Measurements from ENCODE around the gene AIPL1. TPM values are rescaled to one million over a fixed set of nuclear protein-coding genes. Genes with fewer than 3 reads are reported as not detected.

The AIPL1 gene
- total RNA-seq, 2 donors from 2014 or later = not detected

- ATAC-seq (ENCODE audit: insufficient number of reproducible peaks, low FRiP score, low read depth) (no peak), DNase-seq (ENCODE audit: low spot score) (no peak)
- Histone ChIP-seq H3K9me3 (no peaks in the 10 kb centered on the region), H3K4me1 (ENCODE audit: control insufficient read depth in 1 of 2, low read depth in 2 of 2) (no peaks in the 10 kb centered on the region), H3K36me3 (no peaks in the 10 kb centered on the region), H3K27me3 (replicated peaks; ENCODE audit: insufficient read depth) (no peaks in the 10 kb centered on the region), H3K4me3 (no peak overlapping the region), H3K27ac (no peak overlapping the region)
- no peak for TF ChIP-seq CTCF (IDR thresholded peaks at IDR 0.05)
Observed at GRCh38 chr17:6415616-6416015, 19.3 kb downstream of the AIPL1 start.

- Histone ChIP-seq H3K36me3 (no peaks in the 10 kb centered on the region), H3K4me3 (no peak overlapping the region), H3K27me3 (replicated peaks; ENCODE audit: insufficient read depth) (no peaks in the 10 kb centered on the region), H3K4me1 (ENCODE audit: control insufficient read depth in 1 of 2, low read depth in 2 of 2) (no peaks in the 10 kb centered on the region), H3K9me3 (no peaks in the 10 kb centered on the region), H3K27ac (no peak overlapping the region)
- ATAC-seq (ENCODE audit: insufficient number of reproducible peaks, low FRiP score, low read depth) (no peak), DNase-seq (ENCODE audit: low spot score) (no peak)
- TF ChIP-seq CTCF (IDR thresholded peaks at IDR 0.05) = no peak
Observed at GRCh38 chr17:6413065-6413464, 21.9 kb downstream of the AIPL1 start.

- Histone ChIP-seq H3K36me3 (no peaks in the 10 kb centered on the region), H3K4me3 (no peak overlapping the region), H3K9me3 (no peaks in the 10 kb centered on the region), H3K27ac (no peak overlapping the region), H3K4me1 (ENCODE audit: control insufficient read depth in 1 of 2, low read depth in 2 of 2) (no peaks in the 10 kb centered on the region), H3K27me3 (replicated peaks; ENCODE audit: insufficient read depth) (no peaks in the 10 kb centered on the region)
- DNase-seq (ENCODE audit: low spot score) (no peak), ATAC-seq (ENCODE audit: insufficient number of reproducible peaks, low FRiP score, low read depth) (no peak)
- no peak for TF ChIP-seq CTCF (IDR thresholded peaks at IDR 0.05)
Observed at GRCh38 chr17:6408735-6409134, 26.2 kb downstream of the AIPL1 start.

DNA sequence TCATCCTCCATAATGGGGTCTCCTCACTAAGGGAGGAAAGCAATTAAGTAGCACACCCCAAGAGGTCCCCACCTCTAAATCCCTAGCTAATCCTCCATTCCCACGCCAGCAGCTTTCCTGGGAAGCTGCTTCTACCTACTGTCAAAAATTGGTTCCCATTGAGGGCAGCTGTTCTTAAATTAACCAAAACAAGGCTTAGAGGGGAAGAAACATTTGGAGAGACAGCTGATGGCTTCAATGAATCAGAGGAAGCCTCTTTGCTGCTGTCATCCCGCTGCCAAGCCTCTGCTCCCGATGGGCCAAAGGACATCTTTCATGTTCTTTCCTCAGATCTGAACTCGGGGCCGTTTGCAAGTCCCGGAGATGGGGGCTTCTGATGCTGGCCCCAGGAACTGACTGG, 26.6 kb downstream of the AIPL1 start:
- no peak for TF ChIP-seq CTCF (IDR thresholded peaks at IDR 0.05)
- no peaks in the 10 kb centered on the region for H3K4me1 ChIP-seq (ENCODE audit: control insufficient read depth in 1 of 2, low read depth in 2 of 2)
- no peaks in the 10 kb centered on the region for H3K36me3 ChIP-seq
- no peaks in the 10 kb centered on the region for H3K27me3 ChIP-seq (replicated peaks; ENCODE audit: insufficient read depth)
- H3K4me3 ChIP-seq = no peak overlapping the region
- H3K27ac ChIP-seq = no peak overlapping the region
- H3K9me3 ChIP-seq = no peaks in the 10 kb centered on the region
- ATAC-seq (ENCODE audit: insufficient number of reproducible peaks, low FRiP score, low read depth) (no peak), DNase-seq (ENCODE audit: low spot score) (no peak)

DNA sequence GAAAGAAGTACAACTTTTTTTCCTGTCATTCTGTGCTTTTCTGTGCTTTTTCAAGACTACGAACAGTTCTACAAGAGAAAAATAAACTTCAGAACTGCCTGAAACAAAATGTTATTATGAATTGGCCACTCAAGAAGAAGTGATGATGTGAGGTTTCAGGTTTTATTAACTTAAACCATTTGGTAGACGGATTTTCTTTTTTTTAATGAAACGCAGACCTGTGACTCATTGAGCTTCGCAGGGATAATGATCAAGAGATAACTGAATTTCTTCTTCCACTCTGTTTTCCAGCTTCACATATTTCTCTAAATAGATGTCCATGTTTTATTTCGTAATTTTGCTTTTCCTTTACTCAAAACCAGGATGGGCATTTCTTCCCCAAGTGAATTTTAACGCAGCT, 32.7 kb downstream of the AIPL1 start:
- no peaks in the 10 kb centered on the region for H3K9me3 ChIP-seq
- no peak overlapping the region for H3K4me3 ChIP-seq
- no peaks in the 10 kb centered on the region for H3K27me3 ChIP-seq (replicated peaks; ENCODE audit: insufficient read depth)
- no peak overlapping the region for H3K27ac ChIP-seq
- DNase-seq (ENCODE audit: low spot score) = no peak
- no peak for TF ChIP-seq CTCF (IDR thresholded peaks at IDR 0.05)
- no peaks in the 10 kb centered on the region for H3K4me1 ChIP-seq (ENCODE audit: control insufficient read depth in 1 of 2, low read depth in 2 of 2)
- no peak for ATAC-seq (ENCODE audit: insufficient number of reproducible peaks, low FRiP score, low read depth)
- no peaks in the 10 kb centered on the region for H3K36me3 ChIP-seq

All from thoracic aorta (tissue), 2 donors.